Measurements from ENCODE around the gene DNAJB2.

The DNAJB2 gene

GRCh38 chr2:219294356-219295351 lies 15.5 kb downstream of the DNAJB2 start:
- peak overlapping the region; percentile 50 for H3K4me3 ChIP-seq (ENCODE audit: low read depth, low read length, poor library complexity, severe bottlenecking)
- no peaks in the 10 kb centered on the region; the same call in 1 of the 2 replicates for H3K27me3 ChIP-seq (ENCODE audit: insufficient read depth, low read length)
- H3K27ac ChIP-seq (ENCODE audit: low read depth, low read length, poor library complexity, severe bottlenecking), result no peak overlapping the region
- H3K9me2 ChIP-seq (ENCODE audit: low read depth, low read length), result no peaks in the 10 kb centered on the region
- peaks cover 18% of the 10 kb centered on the region for H3K4me1 ChIP-seq (ENCODE audit: insufficient read depth, low read length, severe bottlenecking)
- peak overlapping the region; percentile 59 for H3K9ac ChIP-seq (ENCODE audit: low read length)
- no peaks in the 10 kb centered on the region for H3K36me3 ChIP-seq (ENCODE audit: insufficient read depth, low read length)
- H2AFZ ChIP-seq (ENCODE audit: low read length), result peak overlapping the region; percentile 10; the same call in 1 of the 2 replicates
- H4K20me1 ChIP-seq (ENCODE audit: insufficient read depth, low read length), result no peaks in the 10 kb centered on the region
- no peaks in the 10 kb centered on the region for H3F3A ChIP-seq (ENCODE audit: insufficient read depth, low read length)
- no peaks in the 10 kb centered on the region for H3K79me2 ChIP-seq (ENCODE audit: insufficient read depth, low read length)
- TF ChIP-seq EZH2 (IDR thresholded peaks at IDR 0.05; ENCODE audit: borderline replicate concordance, low read length), result no peak
- TF ChIP-seq, protein P1, sequence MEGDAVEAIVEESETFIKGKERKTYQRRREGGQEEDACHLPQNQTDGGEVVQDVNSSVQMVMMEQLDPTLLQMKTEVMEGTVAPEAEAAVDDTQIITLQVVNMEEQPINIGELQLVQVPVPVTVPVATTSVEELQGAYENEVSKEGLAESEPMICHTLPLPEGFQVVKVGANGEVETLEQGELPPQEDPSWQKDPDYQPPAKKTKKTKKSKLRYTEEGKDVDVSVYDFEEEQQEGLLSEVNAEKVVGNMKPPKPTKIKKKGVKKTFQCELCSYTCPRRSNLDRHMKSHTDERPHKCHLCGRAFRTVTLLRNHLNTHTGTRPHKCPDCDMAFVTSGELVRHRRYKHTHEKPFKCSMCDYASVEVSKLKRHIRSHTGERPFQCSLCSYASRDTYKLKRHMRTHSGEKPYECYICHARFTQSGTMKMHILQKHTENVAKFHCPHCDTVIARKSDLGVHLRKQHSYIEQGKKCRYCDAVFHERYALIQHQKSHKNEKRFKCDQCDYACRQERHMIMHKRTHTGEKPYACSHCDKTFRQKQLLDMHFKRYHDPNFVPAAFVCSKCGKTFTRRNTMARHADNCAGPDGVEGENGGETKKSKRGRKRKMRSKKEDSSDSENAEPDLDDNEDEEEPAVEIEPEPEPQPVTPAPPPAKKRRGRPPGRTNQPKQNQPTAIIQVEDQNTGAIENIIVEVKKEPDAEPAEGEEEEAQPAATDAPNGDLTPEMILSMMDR (IDR thresholded peaks at IDR 0.05; ENCODE audit: low read length), result peak; percentile 97
- H3K9me3 ChIP-seq (ENCODE audit: low read length), result no peaks in the 10 kb centered on the region
- H3K4me2 ChIP-seq (ENCODE audit: low read length), result peak overlapping the region; percentile 62

- Histone ChIP-seq H3K4me2 (ENCODE audit: low read length) (no peak overlapping the region), H3K27me3 (ENCODE audit: insufficient read depth, low read length) (peaks cover 3% of the 10 kb centered on the region; the same call in 1 of the 2 replicates), H3F3A (ENCODE audit: insufficient read depth, low read length) (no peaks in the 10 kb centered on the region), H2AFZ (ENCODE audit: low read length) (no peak overlapping the region), H3K27ac (ENCODE audit: low read depth, low read length, poor library complexity, severe bottlenecking) (no peak overlapping the region), H4K20me1 (ENCODE audit: insufficient read depth, low read length) (no peaks in the 10 kb centered on the region), H3K4me3 (ENCODE audit: low read depth, low read length, poor library complexity, severe bottlenecking) (no peak overlapping the region), H3K9ac (ENCODE audit: low read length) (no peak overlapping the region), H3K36me3 (ENCODE audit: insufficient read depth, low read length) (no peaks in the 10 kb centered on the region), H3K9me3 (ENCODE audit: low read length) (no peaks in the 10 kb centered on the region), H3K9me2 (ENCODE audit: low read depth, low read length) (no peaks in the 10 kb centered on the region), H3K79me2 (ENCODE audit: insufficient read depth, low read length) (no peaks in the 10 kb centered on the region), H3K4me1 (ENCODE audit: insufficient read depth, low read length, severe bottlenecking) (peaks cover 18% of the 10 kb centered on the region)
- no peak for TF ChIP-seq EZH2 (IDR thresholded peaks at IDR 0.05; ENCODE audit: borderline replicate concordance, low read length)
- TF ChIP-seq, protein P1 (IDR thresholded peaks at IDR 0.05; ENCODE audit: low read length), result no peak
These were observed 17.0 kb downstream of the DNAJB2 start for GRCh38 chr2:219296142-219296541.

DNA sequence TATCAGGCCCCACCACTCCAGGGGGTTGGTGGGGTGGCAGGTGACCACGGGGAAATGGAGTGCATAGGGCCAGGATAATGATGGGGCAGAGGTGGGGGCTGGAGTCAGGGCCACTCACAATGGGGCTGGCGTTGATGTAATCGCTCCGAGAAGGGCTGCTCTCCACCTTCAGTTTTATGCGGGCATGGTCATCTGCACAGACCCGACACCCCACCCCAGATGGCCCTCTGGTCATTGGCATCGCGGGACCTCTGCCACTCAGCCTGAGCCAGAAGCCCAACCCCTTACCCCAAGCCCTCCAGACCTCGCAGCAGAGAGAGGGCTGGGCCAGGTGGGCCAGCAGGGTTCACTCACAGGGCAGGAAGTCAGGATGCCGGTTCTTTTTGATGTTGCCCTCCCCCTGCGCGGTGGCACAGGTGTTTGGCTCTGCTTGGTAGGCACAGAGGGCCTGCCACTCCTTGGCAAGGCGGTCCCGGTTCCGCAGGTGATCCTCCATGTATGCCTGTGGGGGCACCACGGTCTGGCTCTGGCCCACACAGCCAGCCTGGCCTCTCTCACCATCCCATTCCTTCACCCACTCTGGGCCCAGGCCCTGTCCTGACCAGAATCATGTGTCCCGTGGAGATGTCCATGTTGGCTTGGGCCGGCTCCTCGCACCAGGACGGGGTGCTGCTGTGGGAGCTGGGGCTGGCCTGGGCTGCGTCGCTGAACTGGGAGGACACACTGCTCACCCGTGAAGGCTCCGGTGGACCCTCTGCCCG lies 17.6 kb downstream of the DNAJB2 start:
- Histone ChIP-seq H3K4me1 (ENCODE audit: insufficient read depth, low read length, severe bottlenecking) (peaks cover 18% of the 10 kb centered on the region), H3K4me2 (ENCODE audit: low read length) (no peak overlapping the region), H3K36me3 (ENCODE audit: insufficient read depth, low read length) (no peaks in the 10 kb centered on the region), H3K4me3 (ENCODE audit: low read depth, low read length, poor library complexity, severe bottlenecking) (no peak overlapping the region), H3K27ac (ENCODE audit: low read depth, low read length, poor library complexity, severe bottlenecking) (no peak overlapping the region), H3K27me3 (ENCODE audit: insufficient read depth, low read length) (peaks cover 3% of the 10 kb centered on the region; the same call in 1 of the 2 replicates), H3K9me2 (ENCODE audit: low read depth, low read length) (no peaks in the 10 kb centered on the region), H2AFZ (ENCODE audit: low read length) (no peak overlapping the region), H4K20me1 (ENCODE audit: insufficient read depth, low read length) (no peaks in the 10 kb centered on the region), H3K9me3 (ENCODE audit: low read length) (no peaks in the 10 kb centered on the region), H3F3A (ENCODE audit: insufficient read depth, low read length) (no peaks in the 10 kb centered on the region), H3K79me2 (ENCODE audit: insufficient read depth, low read length) (no peaks in the 10 kb centered on the region), H3K9ac (ENCODE audit: low read length) (no peak overlapping the region)
- TF ChIP-seq EZH2 (IDR thresholded peaks at IDR 0.05; ENCODE audit: borderline replicate concordance, low read length), result no peak
- TF ChIP-seq, protein P1 (IDR thresholded peaks at IDR 0.05; ENCODE audit: low read length), result no peak
